Esophagus (tissue), 2 donors: Measurements from ENCODE around the gene RARA. TPM values are rescaled to one million over a fixed set of nuclear protein-coding genes. Genes with fewer than 3 reads are reported as not detected.
A peak's percentile ranks its signal among the peaks of the same experiment; 100 is the strongest.
"Not testable (repeated sequence)": the region's sequence is repeated elsewhere in the genome, so short reads cannot be mapped to it uniquely, and the experiment has no call there.

ENCODE experiments used
- H3K27ac ChIP-seq, 2 donors: one replicate each; pipeline ENCODE4 v1.5.1; 2013; ENCODE audit warnings: low read depth in 2 of 2, mild to moderate bottlenecking in 2 of 2, inconsistent platforms in 1 of 2, low read length in 1 of 2, moderate library complexity in 1 of 2
- H3K27me3 ChIP-seq, 2 donors: one replicate each; pipeline ENCODE4 v1.6.1; 2013; ENCODE audit warnings: low read length in 2 of 2, control low read depth in 1 of 2, mild to moderate bottlenecking in 1 of 2; ENCODE audit not compliant: insufficient read depth in 2 of 2, control insufficient read depth in 1 of 2
- H3K36me3 ChIP-seq, 2 donors: one replicate each; pipeline ENCODE4 v1.6.1; 2013; ENCODE audit warnings: low read length in 1 of 2; ENCODE audit not compliant: control insufficient read depth in 2 of 2, insufficient read depth in 2 of 2
- H3K4me1 ChIP-seq, 2 donors: one replicate each; pipeline ENCODE4 v1.6.1; 2013; ENCODE audit warnings: low read length in 1 of 2; ENCODE audit not compliant: control insufficient read depth in 2 of 2, insufficient read depth in 2 of 2
- H3K4me3 ChIP-seq, 2 donors: one replicate each; pipeline ENCODE4 v1.5.1; 2013; ENCODE audit warnings: low read length in 2 of 2, mild to moderate bottlenecking in 2 of 2, low read depth in 1 of 2, moderate library complexity in 1 of 2
- H3K9me3 ChIP-seq, 2 donors: one replicate each; pipeline ENCODE4 v1.6.1; 2013; ENCODE audit warnings: mild to moderate bottlenecking in 2 of 2, low read depth in 1 of 2, low read length in 1 of 2, moderate library complexity in 1 of 2; ENCODE audit not compliant: control insufficient read depth in 2 of 2, insufficient read depth in 1 of 2
- WGBS, 2 donors: extraction: QIAGEN DNeasy Blood & Tissue Kit; methylation state at CpG; one replicate each; pipeline ENCODE4 v1.1.7; 2013; 5-methylcytosine and 5-hydroxymethylcytosine counted together
- polyA plus RNA-seq, 2 donors: library from polyadenylated mRNA; stranded (reverse); fragments of 200-250 nt; gene quantifications; one replicate each; pipeline ENCODE4 v1.2.3, GENCODE V29; 2013
- donor health status: healthy with polysubstance abuse.
- donor health status: Bipolar disorder and iron deficiency.

The RARA gene
- polyA plus RNA-seq, 2 donors: 5.2 to 6.6 TPM

GRCh38 chr17:40369923-40370322, 60.9 kb downstream of the RARA start:
- Histone ChIP-seq H3K4me1 (no peaks in the 10 kb centered on the region), H3K4me3 (no peak overlapping the region), H3K27ac (no peak overlapping the region), H3K36me3 (no peaks in the 10 kb centered on the region), H3K27me3 (no peaks in the 10 kb centered on the region), H3K9me3 (no peaks in the 10 kb centered on the region)
- 87 to 93% methylated on average over 7 of the region's 7 CpGs for WGBS, 2 donors

DNA sequence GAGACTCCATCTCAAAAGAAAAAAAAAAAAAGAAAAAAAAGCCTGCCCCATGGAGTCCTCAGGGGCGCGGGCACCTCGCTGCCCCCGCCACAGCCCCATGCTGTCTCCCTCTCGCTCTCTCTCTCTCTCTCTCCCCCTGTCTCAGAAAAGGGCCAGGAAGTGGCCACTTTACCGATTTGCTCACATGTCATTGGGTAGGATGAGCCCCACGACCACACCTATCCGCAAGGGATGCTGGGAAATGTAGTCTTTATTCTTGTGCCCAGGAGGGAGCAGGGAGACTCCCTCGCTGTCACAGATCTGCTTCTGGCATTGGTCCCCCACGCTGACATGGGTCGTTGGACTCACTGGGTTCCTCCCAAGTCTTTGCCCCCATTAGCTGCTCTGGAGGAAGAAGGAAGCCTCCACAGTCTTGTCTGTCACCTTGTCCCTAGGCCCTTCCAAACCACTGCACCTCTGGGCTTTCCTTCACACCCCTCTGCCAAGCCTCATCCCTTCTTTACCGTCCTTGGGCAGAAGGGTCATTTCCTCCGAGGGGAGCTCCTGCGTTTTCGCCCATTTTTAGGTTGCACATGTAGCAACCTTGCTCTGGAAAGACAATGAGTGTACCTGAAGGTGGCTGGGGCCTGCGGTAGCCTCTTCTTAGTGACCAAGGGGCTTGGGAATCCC, 62.4 kb downstream of the RARA start:
- Histone ChIP-seq H3K4me1 (no peaks in the 10 kb centered on the region), H3K27ac (no peak overlapping the region), H3K36me3 (no peaks in the 10 kb centered on the region), H3K9me3 (no peaks in the 10 kb centered on the region), H3K27me3 (no peaks in the 10 kb centered on the region), H3K4me3 (no peak overlapping the region)
- 82 to 86% methylated on average over 16 of the region's 16 CpGs for whole genome bisulfite sequencing, 2 donors

GRCh38 chr17:40372031-40372430, 63.1 kb downstream of the RARA start:
- H3K4me3 ChIP-seq: no peak overlapping the region
- no peaks in the 10 kb centered on the region for H3K36me3 ChIP-seq
- H3K27me3 ChIP-seq: no peaks in the 10 kb centered on the region
- 97 to 98% methylated on average over 2 of the region's 2 CpGs for WGBS, 2 donors
- no peaks in the 10 kb centered on the region for H3K4me1 ChIP-seq
- peak overlapping the region in 1 of 2 donors; percentile 7 for H3K27ac ChIP-seq
- H3K9me3 ChIP-seq: no peaks in the 10 kb centered on the region

GRCh38 chr17:40372644-40373043, 63.7 kb downstream of the RARA start:
- H3K27ac ChIP-seq: peak overlapping the region in 1 of 2 donors; percentile 45
- not testable (repeated sequence) for H3K27me3 ChIP-seq, H3K4me3 ChIP-seq, H3K9me3 ChIP-seq, H3K36me3 ChIP-seq, H3K4me1 ChIP-seq
- WGBS, 2 donors: 46 to 57% methylated on average over 4 of the region's 4 CpGs

DNA sequence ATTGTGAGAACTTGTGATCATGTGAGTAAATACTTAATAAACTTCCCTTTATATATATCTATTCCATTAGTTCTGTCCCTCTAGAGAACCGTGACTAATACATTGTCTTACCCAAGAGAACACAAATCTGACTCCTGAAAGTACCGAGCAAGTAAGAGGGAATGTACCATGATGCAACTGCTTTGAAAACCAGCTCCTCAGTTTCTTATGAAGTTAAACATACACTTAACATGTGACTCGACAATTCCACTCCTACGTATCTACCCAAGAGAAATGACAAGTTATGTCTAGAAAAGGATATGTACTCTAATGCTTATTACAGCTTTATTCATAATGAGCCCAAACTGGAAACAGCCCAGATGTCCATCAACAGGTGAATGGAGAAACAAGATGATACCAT, 64.3 kb downstream of the RARA start:
- H3K9me3 ChIP-seq: no peaks in the 10 kb centered on the region
- no peaks in the 10 kb centered on the region for H3K27me3 ChIP-seq
- WGBS, 2 donors: 60 to 64% methylated on average over 4 of the region's 4 CpGs
- no peaks in the 10 kb centered on the region for H3K4me1 ChIP-seq
- H3K36me3 ChIP-seq: no peaks in the 10 kb centered on the region
- peak overlapping the region in 1 of 2 donors; percentile 68 for H3K27ac ChIP-seq
- H3K4me3 ChIP-seq: no peak overlapping the region

DNA sequence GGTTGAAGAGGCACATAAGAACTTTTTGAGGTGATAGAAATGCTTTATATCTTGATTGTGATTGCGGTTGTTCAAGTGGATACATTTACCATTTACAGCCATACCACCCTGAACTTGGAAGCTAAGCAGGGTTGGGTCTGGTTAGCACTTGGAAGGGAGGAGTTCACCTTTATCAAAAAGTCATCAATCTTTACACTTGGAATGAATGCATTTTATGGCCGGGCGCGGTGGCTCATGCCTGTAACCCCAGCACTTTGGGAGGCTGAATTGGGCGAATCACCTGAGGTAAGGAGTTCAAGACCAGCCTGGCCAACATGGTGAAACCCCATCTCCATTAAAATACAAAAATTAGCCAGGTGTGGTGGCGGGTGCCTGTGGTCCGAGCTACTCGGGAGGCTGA, 65.0 kb downstream of the RARA start:
- Histone ChIP-seq H3K36me3 (no peaks in the 10 kb centered on the region), H3K27me3 (no peaks in the 10 kb centered on the region), H3K27ac (no peak overlapping the region), H3K9me3 (no peaks in the 10 kb centered on the region), H3K4me1 (no peaks in the 10 kb centered on the region), H3K4me3 (no peak overlapping the region)
- 78 to 88% methylated on average over 8 of the region's 8 CpGs for WGBS, 2 donors

GRCh38 chr17:40374821-40375498, 66.0 kb downstream of the RARA start:
- no peaks in the 10 kb centered on the region for H3K4me1 ChIP-seq
- WGBS, 2 donors: 83 to 86% methylated on average over 14 of the region's 14 CpGs
- H3K36me3 ChIP-seq: no peaks in the 10 kb centered on the region
- H3K4me3 ChIP-seq: no peak overlapping the region
- no peaks in the 10 kb centered on the region for H3K27me3 ChIP-seq
- H3K27ac ChIP-seq: no peak overlapping the region
- H3K9me3 ChIP-seq: no peaks in the 10 kb centered on the region

GRCh38 chr17:40375786-40376185, 66.8 kb downstream of the RARA start:
- not testable (repeated sequence) for H3K4me3 ChIP-seq, H3K36me3 ChIP-seq, H3K9me3 ChIP-seq, H3K4me1 ChIP-seq, H3K27me3 ChIP-seq, H3K27ac ChIP-seq
- WGBS, 2 donors: 84 to 85% methylated on average over 18 to 21 of the region's 21 CpGs

- not testable (repeated sequence) for H3K4me3 ChIP-seq, H3K27me3 ChIP-seq, H3K4me1 ChIP-seq, H3K36me3 ChIP-seq, H3K27ac ChIP-seq, H3K9me3 ChIP-seq
- WGBS, 2 donors: 76 to 87% methylated on average over 6 of the region's 6 CpGs
Measured at GRCh38 chr17:40376541-40376940, 67.6 kb downstream of the RARA start.

GRCh38 chr17:40377832-40378231, 68.9 kb downstream of the RARA start:
- Histone ChIP-seq H3K4me1 (no peaks in the 10 kb centered on the region), H3K27ac (no peak overlapping the region), H3K9me3 (no peaks in the 10 kb centered on the region), H3K36me3 (no peaks in the 10 kb centered on the region), H3K27me3 (no peaks in the 10 kb centered on the region), H3K4me3 (no peak overlapping the region)
- WGBS, 2 donors: 85 to 89% methylated on average over 13 of the region's 13 CpGs
